ENCODE results near the gene KCNMB2. TPM values are rescaled to one million over a fixed set of nuclear protein-coding genes. Genes with fewer than 3 reads are reported as not detected.

Gene KCNMB2
- polyA plus RNA-seq, 2 of the 4 experiments (the other 2 are of a cell fraction): not detected

DNA sequence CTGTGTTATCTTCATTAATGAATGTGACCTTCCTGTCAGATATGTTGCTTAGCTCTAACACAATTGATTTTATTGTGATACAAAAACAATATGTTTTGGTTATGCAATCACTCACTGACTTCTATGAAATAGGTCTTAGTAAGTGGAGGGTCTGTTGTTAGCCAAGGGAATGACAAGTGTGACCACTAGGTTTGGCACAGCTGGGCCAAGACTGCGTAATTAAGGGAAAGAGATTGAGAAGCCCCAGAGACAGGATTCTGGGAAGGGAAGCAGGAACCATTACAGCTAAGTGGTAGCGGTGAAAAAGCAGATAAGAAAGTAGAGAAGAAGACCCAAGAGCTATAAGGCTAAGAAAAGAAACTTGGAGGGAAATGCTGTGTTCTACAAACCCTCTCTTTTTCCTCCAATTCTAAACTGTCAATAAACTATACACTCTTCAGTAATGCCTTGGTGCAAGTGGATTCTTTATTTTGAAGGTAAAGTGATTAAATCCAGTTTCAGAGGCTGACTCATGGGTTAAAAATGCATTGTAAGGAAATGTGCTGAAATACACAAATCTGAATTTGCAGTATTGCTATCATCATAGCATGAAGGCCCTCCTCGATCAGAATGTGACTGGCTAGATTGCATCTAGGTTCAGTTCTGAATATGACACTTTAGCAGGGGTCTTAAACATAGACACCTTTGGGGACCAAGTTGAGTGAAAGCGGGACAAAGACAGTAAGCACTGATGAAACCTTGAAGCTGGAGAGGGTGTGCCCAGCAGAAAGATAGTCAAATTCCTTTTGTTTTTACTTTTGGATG, 26.1 kb downstream of the KCNMB2 start:
- FAIRE-seq (no peak), ATAC-seq (no peak), DNase-seq (ENCODE audit: low read depth in 1 of 2, low spot score in 1 of 2) (no peak)
- ChIA-PET POLR2A (no interaction called here), CTCF (no interaction called here)
- no peak overlapping the region for H3K4me3 ChIP-seq
- H3K9me3 ChIP-seq: no peaks in the 10 kb centered on the region
- H3K27ac ChIP-seq: no peak overlapping the region
- no peaks in the 10 kb centered on the region for H3K4me1 ChIP-seq
- no peak overlapping the region for H3K4me2 ChIP-seq
- 20% methylated on average over 4 of the region's 4 CpGs for WGBS (ENCODE audit: missing lambda C conversion rate)
- TF ChIP-seq CHD4 (IDR thresholded peaks at IDR 0.05; ENCODE audit: borderline replicate concordance) (no peak), TP53 (CRISPR knock-in tag; IDR thresholded peaks at IDR 0.05) (no peak), FOXS1 (CRISPR knock-in tag; IDR thresholded peaks at IDR 0.05) (no peak), CBX2 (IDR thresholded peaks at IDR 0.05; ENCODE audit: borderline replicate concordance, low read depth) (no peak), HOXA7 (CRISPR knock-in tag; IDR thresholded peaks at IDR 0.05) (no peak), FOSL2 (IDR thresholded peaks at IDR 0.05) (no peak), FOSL2 (CRISPR knock-in tag; IDR thresholded peaks at IDR 0.05) (no peak), RARB (CRISPR knock-in tag; IDR thresholded peaks at IDR 0.05) (no peak), NPAS2 (CRISPR knock-in tag; IDR thresholded peaks at IDR 0.05; ENCODE audit: borderline replicate concordance) (no peak), GATA3 (IDR thresholded peaks at IDR 0.05; ENCODE audit: borderline replicate concordance) (no peak), ZNF302 (CRISPR knock-in tag; IDR thresholded peaks at IDR 0.05) (no peak), JUNB (IDR thresholded peaks at IDR 0.05) (no peak), PHF8 (IDR thresholded peaks at IDR 0.05; ENCODE audit: borderline replicate concordance, low read depth) (no peak), POLR2AphosphoS2 (conservative IDR thresholded peaks at IDR 0.05; ENCODE audit: low read length) (no peak), CEBPB (IDR thresholded peaks at IDR 0.05) (no peak), KDM1A (IDR thresholded peaks at IDR 0.05; ENCODE audit: low read depth) (no peak)

DNA sequence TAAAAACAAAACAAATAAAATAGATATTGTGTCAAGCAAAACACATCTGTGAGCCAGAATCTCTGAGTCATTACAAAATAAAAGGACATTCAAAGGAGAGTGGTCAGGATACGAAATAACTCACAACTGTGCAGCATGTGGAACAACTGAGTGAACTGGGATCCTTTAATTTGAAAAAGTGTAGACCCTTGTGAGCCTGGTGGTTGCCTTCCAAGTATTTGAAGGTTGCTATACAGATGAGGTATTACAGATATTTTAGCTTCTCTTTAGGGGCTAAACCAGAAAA, 26.7 kb downstream of the KCNMB2 start:
- TF ChIP-seq, protein P1, sequence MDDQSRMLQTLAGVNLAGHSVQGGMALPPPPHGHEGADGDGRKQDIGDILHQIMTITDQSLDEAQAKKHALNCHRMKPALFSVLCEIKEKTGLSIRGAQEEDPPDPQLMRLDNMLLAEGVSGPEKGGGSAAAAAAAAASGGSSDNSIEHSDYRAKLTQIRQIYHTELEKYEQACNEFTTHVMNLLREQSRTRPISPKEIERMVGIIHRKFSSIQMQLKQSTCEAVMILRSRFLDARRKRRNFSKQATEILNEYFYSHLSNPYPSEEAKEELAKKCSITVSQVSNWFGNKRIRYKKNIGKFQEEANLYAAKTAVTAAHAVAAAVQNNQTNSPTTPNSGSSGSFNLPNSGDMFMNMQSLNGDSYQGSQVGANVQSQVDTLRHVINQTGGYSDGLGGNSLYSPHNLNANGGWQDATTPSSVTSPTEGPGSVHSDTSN (IDR thresholded peaks at IDR 0.05): no peak
- TF ChIP-seq, protein P2, sequence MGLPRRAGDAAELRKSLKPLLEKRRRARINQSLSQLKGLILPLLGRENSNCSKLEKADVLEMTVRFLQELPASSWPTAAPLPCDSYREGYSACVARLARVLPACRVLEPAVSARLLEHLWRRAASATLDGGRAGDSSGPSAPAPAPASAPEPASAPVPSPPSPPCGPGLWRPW (IDR thresholded peaks at IDR 0.05): no peak
- TF ChIP-seq KDM1A (IDR thresholded peaks at IDR 0.05; ENCODE audit: low read depth) (no peak), MAFK (IDR thresholded peaks at IDR 0.05; ENCODE audit: partially characterized antibody) (no peak), BHLHE40 (IDR thresholded peaks at IDR 0.05; ENCODE audit: low read depth, low read length) (no peak), ZNF302 (CRISPR knock-in tag; IDR thresholded peaks at IDR 0.05) (no peak), EHF (CRISPR knock-in tag; IDR thresholded peaks at IDR 0.05) (no peak), RAD21 (conservative IDR thresholded peaks at IDR 0.05 in 1 of 2, IDR thresholded peaks at IDR 0.05 in 1 of 2) (no peak), RNF2 (IDR thresholded peaks at IDR 0.05; ENCODE audit: borderline replicate concordance, low read depth) (no peak), RFX5 (IDR thresholded peaks at IDR 0.05) (no peak), EP300 (IDR thresholded peaks at IDR 0.05) (no peak), MAZ (IDR thresholded peaks at IDR 0.05; ENCODE audit: borderline replicate concordance, low read depth, low read length) (no peak), NR3C1 (IDR thresholded peaks at IDR 0.05) (no peak), EHMT2 (IDR thresholded peaks at IDR 0.05; ENCODE audit: low read depth) (no peak)
- TF ChIP-seq, protein P3, sequence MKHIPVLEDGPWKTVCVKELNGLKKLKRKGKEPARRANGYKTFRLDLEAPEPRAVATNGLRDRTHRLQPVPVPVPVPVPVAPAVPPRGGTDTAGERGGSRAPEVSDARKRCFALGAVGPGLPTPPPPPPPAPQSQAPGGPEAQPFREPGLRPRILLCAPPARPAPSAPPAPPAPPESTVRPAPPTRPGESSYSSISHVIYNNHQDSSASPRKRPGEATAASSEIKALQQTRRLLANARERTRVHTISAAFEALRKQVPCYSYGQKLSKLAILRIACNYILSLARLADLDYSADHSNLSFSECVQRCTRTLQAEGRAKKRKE (CRISPR knock-in tag; IDR thresholded peaks at IDR 0.05; ENCODE audit: low read depth): no peak
- TF ChIP-seq, protein P4, sequence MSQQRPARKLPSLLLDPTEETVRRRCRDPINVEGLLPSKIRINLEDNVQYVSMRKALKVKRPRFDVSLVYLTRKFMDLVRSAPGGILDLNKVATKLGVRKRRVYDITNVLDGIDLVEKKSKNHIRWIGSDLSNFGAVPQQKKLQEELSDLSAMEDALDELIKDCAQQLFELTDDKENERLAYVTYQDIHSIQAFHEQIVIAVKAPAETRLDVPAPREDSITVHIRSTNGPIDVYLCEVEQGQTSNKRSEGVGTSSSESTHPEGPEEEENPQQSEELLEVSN (IDR thresholded peaks at IDR 0.05; ENCODE audit: borderline replicate concordance, low read depth): no peak
- TF ChIP-seq, protein P5, sequence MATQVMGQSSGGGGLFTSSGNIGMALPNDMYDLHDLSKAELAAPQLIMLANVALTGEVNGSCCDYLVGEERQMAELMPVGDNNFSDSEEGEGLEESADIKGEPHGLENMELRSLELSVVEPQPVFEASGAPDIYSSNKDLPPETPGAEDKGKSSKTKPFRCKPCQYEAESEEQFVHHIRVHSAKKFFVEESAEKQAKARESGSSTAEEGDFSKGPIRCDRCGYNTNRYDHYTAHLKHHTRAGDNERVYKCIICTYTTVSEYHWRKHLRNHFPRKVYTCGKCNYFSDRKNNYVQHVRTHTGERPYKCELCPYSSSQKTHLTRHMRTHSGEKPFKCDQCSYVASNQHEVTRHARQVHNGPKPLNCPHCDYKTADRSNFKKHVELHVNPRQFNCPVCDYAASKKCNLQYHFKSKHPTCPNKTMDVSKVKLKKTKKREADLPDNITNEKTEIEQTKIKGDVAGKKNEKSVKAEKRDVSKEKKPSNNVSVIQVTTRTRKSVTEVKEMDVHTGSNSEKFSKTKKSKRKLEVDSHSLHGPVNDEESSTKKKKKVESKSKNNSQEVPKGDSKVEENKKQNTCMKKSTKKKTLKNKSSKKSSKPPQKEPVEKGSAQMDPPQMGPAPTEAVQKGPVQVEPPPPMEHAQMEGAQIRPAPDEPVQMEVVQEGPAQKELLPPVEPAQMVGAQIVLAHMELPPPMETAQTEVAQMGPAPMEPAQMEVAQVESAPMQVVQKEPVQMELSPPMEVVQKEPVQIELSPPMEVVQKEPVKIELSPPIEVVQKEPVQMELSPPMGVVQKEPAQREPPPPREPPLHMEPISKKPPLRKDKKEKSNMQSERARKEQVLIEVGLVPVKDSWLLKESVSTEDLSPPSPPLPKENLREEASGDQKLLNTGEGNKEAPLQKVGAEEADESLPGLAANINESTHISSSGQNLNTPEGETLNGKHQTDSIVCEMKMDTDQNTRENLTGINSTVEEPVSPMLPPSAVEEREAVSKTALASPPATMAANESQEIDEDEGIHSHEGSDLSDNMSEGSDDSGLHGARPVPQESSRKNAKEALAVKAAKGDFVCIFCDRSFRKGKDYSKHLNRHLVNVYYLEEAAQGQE (IDR thresholded peaks at IDR 0.05): no peak
- FAIRE-seq: no peak

More for the DNA sequence above, 26.7 kb downstream of the KCNMB2 start:
- H3K27ac ChIP-seq: no peak overlapping the region
- H3K4me1 ChIP-seq: no peaks in the 10 kb centered on the region
- no peak overlapping the region for H3K4me3 ChIP-seq
- no peak overlapping the region for H3K4me2 ChIP-seq
- ChIA-PET CTCF (no interaction called here), POLR2A (no interaction called here)
- ATAC-seq (no peak), DNase-seq (ENCODE audit: low read depth in 1 of 2, low spot score in 1 of 2) (no peak)
- no peaks in the 10 kb centered on the region for H3K9me3 ChIP-seq
- 0% methylated on average over 1 of the region's 1 CpG for WGBS (ENCODE audit: missing lambda C conversion rate)

Measured in A549 (cell line).